ENCODE data around the gene KLHL14. TPM values are rescaled to one million over a fixed set of nuclear protein-coding genes. Genes with fewer than 3 reads are reported as not detected.

Gene KLHL14
- total RNA-seq, 1 experiment from 2014 or later = not detected

- Mint-ChIP-seq H3K27ac (ENCODE audit: low read depth, unreplicated experiment) (no peak overlapping the region), H3K9me3 (ENCODE audit: unreplicated experiment) (peaks cover 5% of the 10 kb centered on the region), H3K27me3 (ENCODE audit: insufficient read depth, unreplicated experiment) (peaks cover 21% of the 10 kb centered on the region), H3K4me3 (ENCODE audit: unreplicated experiment) (no peak overlapping the region), H3K4me1 (ENCODE audit: insufficient read depth, unreplicated experiment) (no peaks in the 10 kb centered on the region), H3K36me3 (ENCODE audit: insufficient read depth, unreplicated experiment) (no peaks in the 10 kb centered on the region)
- TF ChIP-seq CTCF (IDR thresholded peaks at IDR 0.05; ENCODE audit: unreplicated experiment) = no peak
- intact Hi-C loops (cut with micrococcal nuclease) = no loop called here
- BruUV-seq (replicated peaks) = no TSS peak
- POLR2A ChIA-PET = no interaction called here
- CTCF ChIA-PET = interaction anchor here (0.6 kb wide), 1 partner anchor 347 kb away, joined by 4 read pairs; no protein-coding TSS in a partner anchor
- no peak for DNase-seq (ENCODE audit: unreplicated experiment)
Measured at GRCh38 chr18:32722279-32722678, 50.5 kb downstream of the KLHL14 start.

DNA sequence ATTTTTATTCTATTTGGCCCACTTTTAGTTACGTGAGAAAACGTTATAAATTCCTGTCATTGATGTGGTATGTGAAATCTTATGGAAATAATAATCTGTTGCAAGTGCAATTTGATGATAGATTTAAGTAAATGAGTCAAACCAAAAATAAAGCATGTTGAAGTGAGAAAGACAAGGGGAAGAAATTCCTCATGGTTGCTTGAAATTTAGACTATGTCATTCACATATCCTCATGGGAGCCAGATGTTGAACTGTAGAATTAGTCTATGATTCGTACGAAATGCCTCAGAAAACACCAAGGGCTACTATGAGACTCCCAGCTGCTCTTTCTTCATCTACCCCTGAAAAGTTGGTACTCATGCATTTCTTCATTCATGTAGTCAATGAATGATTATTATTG is 55.7 kb downstream of the KLHL14 start:
- ChIA-PET CTCF (interaction anchor here (0.7 to 1.0 kb wide), 2 partner anchors 10 to 36 kb away, joined by 3 read pairs; no protein-coding TSS in a partner anchor), POLR2A (no interaction called here)

DNA sequence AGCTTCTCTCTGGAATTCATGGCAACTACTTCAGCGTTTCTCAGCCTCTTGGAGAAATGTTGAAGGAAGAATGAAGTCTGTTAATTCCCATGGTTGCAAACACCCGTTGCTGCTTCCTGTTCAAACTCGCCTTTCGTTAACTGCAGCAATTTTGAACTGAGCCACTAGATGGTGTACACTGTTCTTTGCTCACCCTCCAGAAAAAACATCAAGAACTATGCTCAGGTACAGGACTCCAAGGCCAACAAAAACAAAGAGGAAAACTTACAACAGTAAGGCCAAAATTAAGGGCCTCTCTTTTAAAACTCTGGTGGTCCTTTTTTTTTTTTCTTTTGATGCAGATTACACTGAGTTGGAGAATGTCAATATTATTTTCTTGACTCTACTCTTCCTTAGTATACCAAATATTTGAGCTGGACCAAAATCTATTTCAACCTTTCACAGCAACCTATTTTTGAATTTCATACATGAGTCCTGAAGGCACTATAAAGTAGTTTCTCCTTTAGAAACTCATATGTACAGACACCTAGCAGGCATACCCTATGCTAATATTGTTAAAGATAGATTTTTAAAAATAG is 58.2 kb downstream of the KLHL14 start:
- no TSS peak for BruUV-seq (replicated peaks)
- DNase-seq (ENCODE audit: unreplicated experiment) = peak; percentile 74
- Mint-ChIP-seq H3K9me3 (ENCODE audit: unreplicated experiment) (no peaks in the 10 kb centered on the region), H3K27me3 (ENCODE audit: insufficient read depth, unreplicated experiment) (peaks cover 4% of the 10 kb centered on the region), H3K4me1 (ENCODE audit: insufficient read depth, unreplicated experiment) (no peaks in the 10 kb centered on the region), H3K4me3 (ENCODE audit: unreplicated experiment) (no peak overlapping the region), H3K27ac (ENCODE audit: low read depth, unreplicated experiment) (no peak overlapping the region), H3K36me3 (ENCODE audit: insufficient read depth, unreplicated experiment) (no peaks in the 10 kb centered on the region)
- POLR2A ChIA-PET = interaction anchor here (0.6 to 1.2 kb wide), 4 partner anchors 106 to 263 kb away, joined by 3 to 4 read pairs (median 3); no protein-coding TSS in a partner anchor
- CTCF ChIA-PET = interaction anchor here (0.6 to 2.4 kb wide), 45 partner anchors 9 to 1993 kb away, joined by 3 to 21 read pairs (median 4); no protein-coding TSS in a partner anchor
- intact Hi-C loops (cut with micrococcal nuclease) = loop anchor here (1.0 to 5.0 kb wide), 2 partner anchors 216 to 488 kb away; no protein-coding TSS in a partner anchor
- peak; percentile 64 for TF ChIP-seq CTCF (IDR thresholded peaks at IDR 0.05; ENCODE audit: unreplicated experiment)

More for the DNA sequence above, 55.7 kb downstream of the KLHL14 start:
- DNase-seq (ENCODE audit: unreplicated experiment) = no peak
- H3K27me3 Mint-ChIP-seq (ENCODE audit: insufficient read depth, unreplicated experiment) = peaks cover 21% of the 10 kb centered on the region
- H3K4me3 Mint-ChIP-seq (ENCODE audit: unreplicated experiment) = no peak overlapping the region
- no peaks in the 10 kb centered on the region for H3K4me1 Mint-ChIP-seq (ENCODE audit: insufficient read depth, unreplicated experiment)
- no TSS peak for BruUV-seq (replicated peaks)
- TF ChIP-seq CTCF (IDR thresholded peaks at IDR 0.05; ENCODE audit: unreplicated experiment) = no peak
- H3K27ac Mint-ChIP-seq (ENCODE audit: low read depth, unreplicated experiment) = no peak overlapping the region
- intact Hi-C loops (cut with micrococcal nuclease) = no loop called here
- no peaks in the 10 kb centered on the region for H3K36me3 Mint-ChIP-seq (ENCODE audit: insufficient read depth, unreplicated experiment)
- H3K9me3 Mint-ChIP-seq (ENCODE audit: unreplicated experiment) = peaks cover 5% of the 10 kb centered on the region

- no peak overlapping the region for H3K4me3 Mint-ChIP-seq (ENCODE audit: unreplicated experiment)
- no TSS peak for BruUV-seq (replicated peaks)
- CTCF ChIA-PET = no interaction called here
- no peak for TF ChIP-seq CTCF (IDR thresholded peaks at IDR 0.05; ENCODE audit: unreplicated experiment)
- H3K36me3 Mint-ChIP-seq (ENCODE audit: insufficient read depth, unreplicated experiment) = no peaks in the 10 kb centered on the region
- H3K27me3 Mint-ChIP-seq (ENCODE audit: insufficient read depth, unreplicated experiment) = no peaks in the 10 kb centered on the region
- no peaks in the 10 kb centered on the region for H3K9me3 Mint-ChIP-seq (ENCODE audit: unreplicated experiment)
- no peak for DNase-seq (ENCODE audit: unreplicated experiment)
- no peak overlapping the region for H3K27ac Mint-ChIP-seq (ENCODE audit: low read depth, unreplicated experiment)
- intact Hi-C loops (cut with micrococcal nuclease) = loop anchor here (5.0 kb wide), 1 partner anchor 489 kb away; no protein-coding TSS in a partner anchor
- POLR2A ChIA-PET = no interaction called here
- no peaks in the 10 kb centered on the region for H3K4me1 Mint-ChIP-seq (ENCODE audit: insufficient read depth, unreplicated experiment)
Measured at GRCh38 chr18:32712860-32713259, 60.0 kb downstream of the KLHL14 start.
